Caco-2 (cell line): ENCODE results near the gene ZNF254. TPM values are rescaled to one million over a fixed set of nuclear protein-coding genes. Genes with fewer than 3 reads are reported as not detected.

Experiments
- BruUV-seq: library from RNA; stranded (reverse); fragments of 400-500 nt; replicated peaks from 2 replicates; lab custom pipeline; 2021; lab: Mats Ljungman, UMichigan
- CTCF ChIA-PET: fragments of 300-600 bp; sonication (Branson Sonifier 250); formaldehyde crosslinking; loops from one replicate; lab custom pipeline; 2022; ENCODE audit warnings: antibody characterized with exemption; lab: Charles Lee
- POLR2A ChIA-PET: fragments of 300-600 bp; sonication (Branson Sonifier 250); formaldehyde crosslinking; loops from one replicate; lab custom pipeline; 2022; ENCODE audit warnings: antibody characterized with exemption; lab: Charles Lee
- DNase-seq, 2 experiments: peaks; one replicate each; pipeline versions ENCODE4 v3.0.0 to v3.0.0-alpha.2; 2020 to 2022
- H3K27me3 ChIP-seq: replicated peaks from 2 replicates; pipeline ENCODE4 v1.6.0; 2011; ENCODE audit warnings: low read length; ENCODE audit not compliant: control insufficient read depth, insufficient read depth
- H3K36me3 ChIP-seq: 2 replicates; pipeline ENCODE4 v1.5.1; 2011; ENCODE audit warnings: low read length; ENCODE audit not compliant: control insufficient read depth, insufficient read depth
- H3K4me1 ChIP-seq: fragments of 250-450 bp; sonication (Bioruptor Pico); 2 replicates; pipeline ENCODE4 v1.5.1; 2020; ENCODE audit warnings: mild to moderate bottlenecking
- H3K4me3 ChIP-seq: 2 replicates; pipeline ENCODE4 v1.5.1; 2011; ENCODE audit warnings: low read depth, mild to moderate bottlenecking, control low read depth, low read length
- H3K9me3 ChIP-seq: fragments of 250-450 bp; sonication (Bioruptor Pico); 2 replicates; pipeline ENCODE4 v1.5.1; 2020; ENCODE audit warnings: mild to moderate bottlenecking, moderate library complexity
- H3K27ac Mint-ChIP-seq: one replicate; pipeline ENCODE4 v1.8.0; 2022; ENCODE audit warnings: mixed read lengths; ENCODE audit not compliant: unreplicated experiment
- H3K27me3 Mint-ChIP-seq: one replicate; pipeline ENCODE4 v1.8.0; 2022; ENCODE audit warnings: mixed read lengths; ENCODE audit not compliant: insufficient read depth, unreplicated experiment
- H3K36me3 Mint-ChIP-seq: one replicate; pipeline ENCODE4 v1.8.0; 2022; ENCODE audit warnings: mild to moderate bottlenecking, mixed read lengths; ENCODE audit not compliant: insufficient read depth, unreplicated experiment
- H3K4me1 Mint-ChIP-seq: one replicate; pipeline ENCODE4 v1.8.0; 2022; ENCODE audit warnings: low read depth, mixed read lengths; ENCODE audit not compliant: unreplicated experiment
- H3K4me3 Mint-ChIP-seq: one replicate; pipeline ENCODE4 v1.8.0; 2022; ENCODE audit warnings: mild to moderate bottlenecking, moderate library complexity, mixed read lengths; ENCODE audit not compliant: unreplicated experiment
- H3K9me3 Mint-ChIP-seq: one replicate; pipeline ENCODE4 v1.8.0; 2022; ENCODE audit warnings: mixed read lengths; ENCODE audit not compliant: unreplicated experiment
- intact Hi-C: fragments of 100-400 bp; cut with micrococcal nuclease; formaldehyde crosslinking; loops from one replicate; pipeline ENCODE4 v1.10.0; 2022; ENCODE audit not compliant: unreplicated experiment
- total RNA-seq: library from RNA; stranded (reverse); gene quantifications from 2 replicates; pipeline ENCODE4 v1.2.3, GENCODE V29; 2022
- TF ChIP-seq, protein P1 (sequence below), 2 experiments: fragments of 200-600 bp in 1 of 2; IDR thresholded peaks; 1 replicate in 1 of 2; 2 replicates in 1 of 2; pipeline versions ENCODE4 v1.5.1 to v1.8.0; 2011 to 2022; ENCODE audit warnings: antibody characterized with exemption in 1 of 2, control low read depth in 1 of 2, inconsistent platforms in 1 of 2, low read depth in 1 of 2, low read length in 1 of 2, mild to moderate bottlenecking in 1 of 2, moderate library complexity in 1 of 2; ENCODE audit not compliant: insufficient read depth in 1 of 2, severe bottlenecking in 1 of 2, unreplicated experiment in 1 of 2

Gene ZNF254
- total RNA-seq, 1 experiment from 2014 or later = 16.5 TPM

DNA sequence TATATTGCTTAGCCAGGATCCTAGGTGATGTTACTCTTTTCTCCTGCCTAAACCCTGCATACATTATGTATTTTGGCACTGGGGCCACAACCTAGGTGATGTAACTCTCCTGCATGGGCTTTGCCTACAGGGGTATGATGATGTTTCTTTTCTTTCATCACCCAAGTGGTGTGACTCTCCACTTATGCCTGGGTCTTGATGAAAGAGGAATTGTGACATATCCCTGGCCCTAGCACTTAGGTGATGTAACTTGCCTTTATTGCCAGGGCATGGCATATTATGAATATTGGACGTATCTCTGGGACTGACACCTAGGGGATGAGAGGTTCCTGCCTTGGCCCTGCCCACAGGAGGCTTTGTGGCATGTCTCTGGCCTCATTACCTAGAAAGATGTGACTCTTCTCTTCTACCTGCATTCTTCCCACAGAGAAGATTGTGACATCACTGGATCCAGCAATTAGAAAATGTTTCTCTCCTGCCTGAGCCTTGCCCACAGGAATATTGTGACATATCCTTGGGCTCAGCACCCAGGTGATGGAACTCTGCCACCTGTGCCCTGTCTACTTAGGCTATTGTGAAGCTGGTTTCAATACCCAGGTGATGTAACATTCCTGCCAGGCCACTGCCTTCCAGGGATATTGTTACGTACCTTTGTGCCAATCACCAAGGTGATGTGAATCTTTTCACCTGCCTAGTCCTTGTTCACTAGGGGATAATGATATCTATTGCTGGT, 27.3 kb upstream of the ZNF254 start:
- intact Hi-C loops = no loop called here
- BruUV-seq = no TSS peak
- no peaks in the 10 kb centered on the region for H3K27me3 ChIP-seq
- Mint-ChIP-seq H3K27me3 (no peaks in the 10 kb centered on the region), H3K27ac (no peak overlapping the region), H3K4me3 (no peak overlapping the region), H3K36me3 (peaks cover 31% of the 10 kb centered on the region), H3K9me3 (no peaks in the 10 kb centered on the region), H3K4me1 (no peaks in the 10 kb centered on the region)
- POLR2A ChIA-PET = no interaction called here
- TF ChIP-seq, protein P1, sequence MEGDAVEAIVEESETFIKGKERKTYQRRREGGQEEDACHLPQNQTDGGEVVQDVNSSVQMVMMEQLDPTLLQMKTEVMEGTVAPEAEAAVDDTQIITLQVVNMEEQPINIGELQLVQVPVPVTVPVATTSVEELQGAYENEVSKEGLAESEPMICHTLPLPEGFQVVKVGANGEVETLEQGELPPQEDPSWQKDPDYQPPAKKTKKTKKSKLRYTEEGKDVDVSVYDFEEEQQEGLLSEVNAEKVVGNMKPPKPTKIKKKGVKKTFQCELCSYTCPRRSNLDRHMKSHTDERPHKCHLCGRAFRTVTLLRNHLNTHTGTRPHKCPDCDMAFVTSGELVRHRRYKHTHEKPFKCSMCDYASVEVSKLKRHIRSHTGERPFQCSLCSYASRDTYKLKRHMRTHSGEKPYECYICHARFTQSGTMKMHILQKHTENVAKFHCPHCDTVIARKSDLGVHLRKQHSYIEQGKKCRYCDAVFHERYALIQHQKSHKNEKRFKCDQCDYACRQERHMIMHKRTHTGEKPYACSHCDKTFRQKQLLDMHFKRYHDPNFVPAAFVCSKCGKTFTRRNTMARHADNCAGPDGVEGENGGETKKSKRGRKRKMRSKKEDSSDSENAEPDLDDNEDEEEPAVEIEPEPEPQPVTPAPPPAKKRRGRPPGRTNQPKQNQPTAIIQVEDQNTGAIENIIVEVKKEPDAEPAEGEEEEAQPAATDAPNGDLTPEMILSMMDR (IDR thresholded peaks at IDR 0.05; ENCODE audit: insufficient read depth in 1 of 2, low read depth in 1 of 2, low read length in 1 of 2, severe bottlenecking in 1 of 2, unreplicated experiment in 1 of 2) = no peak
- DNase-seq = no peak
- H3K4me3 ChIP-seq = no peak overlapping the region
- H3K36me3 ChIP-seq = no peaks in the 10 kb centered on the region; the same call in none of the 2 replicates
- H3K4me1 ChIP-seq = no peaks in the 10 kb centered on the region
- H3K9me3 ChIP-seq = no peaks in the 10 kb centered on the region
- CTCF ChIA-PET = no interaction called here

DNA sequence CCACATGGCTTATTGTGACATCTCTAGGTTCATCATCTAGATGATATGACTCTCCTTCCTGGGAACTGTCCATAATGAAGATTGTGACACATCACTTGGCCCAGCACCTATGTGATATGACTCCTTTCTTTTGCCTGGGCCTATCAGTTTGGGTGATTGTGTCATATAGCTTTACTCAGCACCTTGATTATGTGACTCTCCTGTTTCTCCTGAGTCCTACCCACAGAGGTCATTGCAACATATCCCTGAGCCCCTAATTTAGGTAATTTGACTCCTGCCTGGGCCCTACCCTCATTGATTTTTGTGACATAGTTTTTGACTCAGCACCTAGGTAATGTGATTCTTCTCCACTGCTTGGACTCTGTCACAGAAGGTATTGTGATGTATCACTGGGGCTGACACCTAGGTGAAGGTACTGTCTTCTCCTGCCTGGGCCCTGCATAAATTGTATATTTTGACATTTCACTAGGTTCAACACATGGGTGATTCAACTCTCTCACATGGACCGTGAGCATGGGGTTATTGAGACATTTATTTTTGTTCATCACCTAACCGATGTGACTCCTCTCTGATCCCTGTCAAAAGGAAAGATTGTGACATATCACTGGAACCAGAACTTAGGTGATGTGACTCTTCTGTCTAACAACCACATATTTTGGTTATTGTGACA, 26.2 kb upstream of the ZNF254 start:
- intact Hi-C loops = no loop called here
- Mint-ChIP-seq H3K36me3 (peaks cover 28% of the 10 kb centered on the region), H3K27me3 (no peaks in the 10 kb centered on the region), H3K4me3 (no peak overlapping the region), H3K27ac (no peak overlapping the region), H3K9me3 (no peaks in the 10 kb centered on the region), H3K4me1 (no peaks in the 10 kb centered on the region)
- TF ChIP-seq, protein P1 (IDR thresholded peaks at IDR 0.05; ENCODE audit: insufficient read depth in 1 of 2, low read depth in 1 of 2, low read length in 1 of 2, severe bottlenecking in 1 of 2, unreplicated experiment in 1 of 2) = no peak
- Histone ChIP-seq H3K4me3 (no peak overlapping the region), H3K36me3 (no peaks in the 10 kb centered on the region; the same call in 1 of the 2 replicates), H3K4me1 (no peaks in the 10 kb centered on the region), H3K9me3 (no peaks in the 10 kb centered on the region), H3K27me3 (no peaks in the 10 kb centered on the region)
- CTCF ChIA-PET = no interaction called here
- POLR2A ChIA-PET = no interaction called here
- no peak for DNase-seq
- no TSS peak for BruUV-seq

DNA sequence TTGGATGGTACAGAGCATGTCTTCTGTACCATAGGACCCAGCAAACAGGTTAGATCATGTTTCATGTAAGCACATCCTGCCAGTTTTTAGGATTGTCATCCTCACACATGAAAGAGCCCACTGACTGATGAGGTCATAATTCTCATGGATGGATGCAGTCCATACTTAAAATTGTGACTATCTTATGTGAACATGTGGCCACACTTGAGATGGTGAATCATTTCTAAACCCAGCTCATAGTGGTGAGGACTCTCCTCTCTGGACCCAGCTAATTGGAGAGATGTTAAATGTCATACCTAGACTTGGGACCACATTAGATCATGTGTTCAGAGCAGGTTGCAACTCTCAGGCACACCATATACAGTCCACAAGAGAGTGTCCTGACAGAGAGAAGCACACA, 24.8 kb upstream of the ZNF254 start:
- H3K27me3 Mint-ChIP-seq = no peaks in the 10 kb centered on the region
- peaks cover 32% of the 10 kb centered on the region for H3K36me3 Mint-ChIP-seq
- TF ChIP-seq, protein P1 (IDR thresholded peaks at IDR 0.05; ENCODE audit: insufficient read depth in 1 of 2, low read depth in 1 of 2, low read length in 1 of 2, severe bottlenecking in 1 of 2, unreplicated experiment in 1 of 2) = no peak
- Histone ChIP-seq H3K4me3 (no peak overlapping the region), H3K27me3 (no peaks in the 10 kb centered on the region), H3K9me3 (no peaks in the 10 kb centered on the region), H3K36me3 (no peaks in the 10 kb centered on the region; the same call in 1 of the 2 replicates), H3K4me1 (no peaks in the 10 kb centered on the region)
- no peaks in the 10 kb centered on the region for H3K4me1 Mint-ChIP-seq
- no peaks in the 10 kb centered on the region for H3K9me3 Mint-ChIP-seq
- H3K27ac Mint-ChIP-seq = no peak overlapping the region
- intact Hi-C loops = no loop called here
- DNase-seq = no peak
- no TSS peak for BruUV-seq
- H3K4me3 Mint-ChIP-seq = no peak overlapping the region
- POLR2A ChIA-PET = no interaction called here
- CTCF ChIA-PET = no interaction called here
